Nephron progenitor cell (in vitro differentiated cells): ENCODE measurements around the gene NMNAT1.
A peak's percentile ranks its signal among the peaks of the same experiment; 100 is the strongest.

ENCODE experiments used
- DNase-seq: peaks from one replicate; pipeline ENCODE4 v3.0.0; 2021
- H3K27ac Mint-ChIP-seq: 2 replicates; pipeline ENCODE4 v1.8.0; 2021; ENCODE audit warnings: mild to moderate bottlenecking, moderate library complexity, mixed read lengths
- H3K27me3 Mint-ChIP-seq: 2 replicates; pipeline ENCODE4 v1.8.0; 2021; ENCODE audit warnings: mild to moderate bottlenecking, low read depth, mixed read lengths; ENCODE audit not compliant: poor library complexity
- H3K36me3 Mint-ChIP-seq: 2 replicates; pipeline ENCODE4 v1.8.0; 2021; ENCODE audit warnings: low read depth, mixed read lengths
- H3K4me1 Mint-ChIP-seq: 2 replicates; pipeline ENCODE4 v1.8.0; 2021; ENCODE audit warnings: mixed read lengths
- H3K4me3 Mint-ChIP-seq: 2 replicates; pipeline ENCODE4 v1.8.0; 2021; ENCODE audit warnings: mild to moderate bottlenecking, moderate library complexity, mixed read lengths
- H3K9me3 Mint-ChIP-seq: 2 replicates; pipeline ENCODE4 v1.8.0; 2021; ENCODE audit warnings: mild to moderate bottlenecking, moderate library complexity, mixed read lengths
- CTCF ChIP-seq: fragments of 200-600 bp; sonication (generic); IDR thresholded peaks from 2 replicates; pipeline ENCODE4 v1.5.0; 2021; ENCODE audit warnings: antibody characterized with exemption

NMNAT1 gene

DNA sequence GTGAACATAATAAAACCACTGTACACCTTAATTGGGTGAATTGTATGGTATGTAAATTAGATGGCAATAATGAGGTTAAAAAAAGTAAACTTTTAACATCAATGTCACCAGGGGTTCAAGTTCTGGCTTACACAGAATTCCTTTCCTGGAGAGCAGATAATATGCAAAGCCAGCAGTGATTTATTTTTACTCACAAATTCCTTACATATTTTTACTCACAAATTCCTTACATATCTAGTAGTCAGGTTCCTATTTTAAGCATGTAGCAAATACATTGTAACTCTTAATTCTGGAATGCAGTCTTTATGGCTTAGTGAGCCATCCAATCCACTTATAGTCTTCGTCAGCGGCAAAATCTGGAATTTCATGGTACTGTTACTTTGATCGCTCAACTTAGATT, 88.2 kb downstream of the NMNAT1 start:
- H3K27ac Mint-ChIP-seq, result no peak overlapping the region
- peaks cover 11% of the 10 kb centered on the region for H3K36me3 Mint-ChIP-seq
- H3K27me3 Mint-ChIP-seq, result peaks cover 3% of the 10 kb centered on the region
- peaks cover 10% of the 10 kb centered on the region for H3K9me3 Mint-ChIP-seq
- H3K4me1 Mint-ChIP-seq, result peaks cover 20% of the 10 kb centered on the region
- no peak for DNase-seq
- H3K4me3 Mint-ChIP-seq, result no peak overlapping the region
- TF ChIP-seq CTCF, result no peak

- peaks cover 3% of the 10 kb centered on the region for H3K27me3 Mint-ChIP-seq
- peak; percentile 74 for TF ChIP-seq CTCF
Measured at GRCh38 chr1:10032590-10033358, 89.5 kb downstream of the NMNAT1 start, which contains the start of gene UBE4B. Gene UBE4B, plus strand, starts transcription at chr1:10032958. Its CDS starts 713 bp downstream, at chr1:10033671.

DNA sequence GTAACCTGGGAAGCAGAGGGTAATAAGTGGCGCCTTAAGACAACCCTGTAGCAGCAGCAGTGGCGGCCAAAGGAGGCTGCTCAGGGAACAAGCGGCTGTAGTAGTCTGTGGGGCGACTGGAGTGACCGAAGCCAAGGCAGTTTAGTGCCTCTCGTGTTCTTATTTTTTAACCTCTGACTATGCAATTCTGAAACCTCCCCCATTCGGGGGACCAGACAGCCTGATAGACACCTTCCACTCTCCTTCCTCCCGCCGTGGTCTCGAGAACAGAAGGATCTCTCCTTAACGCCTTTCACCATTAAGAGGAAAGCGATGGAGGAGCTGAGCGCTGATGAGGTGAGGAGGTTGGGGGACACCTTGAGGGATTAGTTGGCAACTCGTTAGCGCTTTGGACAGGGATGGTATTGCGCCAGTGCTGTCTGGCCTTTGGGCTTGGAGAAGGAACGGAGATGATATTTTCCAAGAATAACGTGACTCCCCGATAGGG, 90.1 kb downstream of the NMNAT1 start:
- H3K9me3 Mint-ChIP-seq, result peaks cover 4% of the 10 kb centered on the region
- peak; percentile 31 for DNase-seq
- H3K4me3 Mint-ChIP-seq, result peak overlapping the region; percentile 96
- no peak for TF ChIP-seq CTCF
- H3K27me3 Mint-ChIP-seq, result peaks cover 3% of the 10 kb centered on the region
- H3K36me3 Mint-ChIP-seq, result peaks cover 21% of the 10 kb centered on the region
- peak overlapping the region; percentile 99 for H3K27ac Mint-ChIP-seq
- H3K4me1 Mint-ChIP-seq, result peaks cover 20% of the 10 kb centered on the region

More at GRCh38 chr1:10032590-10033358, 89.5 kb downstream of the NMNAT1 start, which contains the start of gene UBE4B:
- Mint-ChIP-seq H3K4me3 (peak within 1 kb of the TSS; percentile 96), H3K36me3 (peaks cover 19% of the 10 kb centered on the region), H3K27ac (peak within 1 kb of the TSS; percentile 99), H3K4me1 (peaks cover 20% of the 10 kb centered on the region), H3K9me3 (peaks cover 6% of the 10 kb centered on the region)
- DNase-seq, result peak; percentile 99
